GM23338 (cell line): ENCODE measurements around the gene FRMD4A. TPM values are rescaled to one million over a fixed set of nuclear protein-coding genes. Genes with fewer than 3 reads are reported as not detected.

Source experiments
- STAT1 ChIP-seq: IDR thresholded peaks from one replicate; pipeline ENCODE4 v1.6.1; 2016; ENCODE audit warnings: antibody characterized with exemption; ENCODE audit not compliant: unreplicated experiment
- ZNF114 ChIP-seq: fragments of 250-450 bp; sonication (Bioruptor Pico); IDR thresholded peaks from 2 replicates; pipeline ENCODE4 v1.5.0; 2020; ENCODE audit warnings: mild to moderate bottlenecking, moderate library complexity
- polyA plus RNA-seq: library from polyadenylated mRNA; unstranded; fragments of >200 nt; fragmentation: Nextera tagmentation; extraction: Ambion mirVana; gene quantifications from 2 replicates; pipeline ENCODE4 v1.2.1, GENCODE V29; 2016
- total RNA-seq: library from RNA; depleted of rRNA; stranded (reverse); fragments of >200 nt; shearing (Covaris generic); gene quantifications from 2 replicates; pipeline ENCODE4 v1.2.3, GENCODE V29; 2014
- TF ChIP-seq, protein P1 (sequence below): fragments of 250-450 bp; sonication (Bioruptor Pico); IDR thresholded peaks from 2 replicates; pipeline ENCODE4 v1.5.0; 2020; ENCODE audit warnings: mild to moderate bottlenecking, moderate library complexity
- TF ChIP-seq, protein P2 (sequence below): IDR thresholded peaks from one replicate; pipeline ENCODE4 v1.6.1; 2018; ENCODE audit warnings: antibody characterized with exemption; ENCODE audit not compliant: unreplicated experiment
- TF ChIP-seq, protein P3 (sequence below), 2 experiments: fragments of 200-600 bp in 1 of 2; sonication (generic) in 1 of 2; conservative IDR thresholded peaks; 2 replicates each; pipeline versions ENCODE4 v1.5.1 to v1.6.1; 2016 to 2017; ENCODE audit warnings: antibody characterized with exemption in 2 of 2, low read depth in 2 of 2, mild to moderate bottlenecking in 2 of 2, moderate library complexity in 1 of 2

FRMD4A gene
- total and polyA plus RNA-seq, 2 experiments from 2014 or later = 14.0 to 20.1 TPM

DNA sequence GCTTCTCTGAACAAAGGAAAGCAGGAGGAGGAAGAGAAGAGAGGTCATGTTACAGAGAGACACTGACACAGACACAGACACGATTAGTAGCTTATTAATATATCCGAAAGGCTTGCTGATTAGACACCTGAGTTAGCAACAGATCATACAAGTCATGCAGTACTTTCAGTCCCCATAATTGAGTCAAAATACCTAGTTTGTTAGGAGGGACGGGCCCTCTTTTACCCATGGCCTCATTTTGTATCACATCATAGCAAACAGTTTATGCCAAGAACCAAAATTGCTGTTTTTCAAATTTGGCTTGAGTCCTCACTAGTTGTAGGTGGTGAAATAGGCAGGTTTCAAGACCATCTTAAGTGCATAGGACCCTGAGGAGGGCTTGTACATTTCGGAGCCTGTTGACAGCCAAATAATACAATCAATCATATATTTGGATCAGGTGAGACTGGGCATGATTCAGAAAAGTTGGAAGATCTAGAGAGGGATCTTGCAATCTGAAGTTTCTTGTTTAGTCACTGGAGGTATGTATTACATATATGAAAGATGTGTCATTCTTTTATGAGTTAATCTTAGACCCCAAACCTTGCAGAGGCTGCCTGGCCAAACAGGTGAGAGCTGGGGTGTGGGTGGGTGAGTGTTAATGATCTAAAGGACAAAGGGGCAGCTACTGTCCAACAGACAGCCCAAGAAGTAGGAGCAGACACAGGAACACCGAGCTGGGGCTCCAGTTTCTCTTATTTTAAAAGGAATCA is 678.6 kb downstream of the FRMD4A start (continued):
- TF ChIP-seq, protein P1, sequence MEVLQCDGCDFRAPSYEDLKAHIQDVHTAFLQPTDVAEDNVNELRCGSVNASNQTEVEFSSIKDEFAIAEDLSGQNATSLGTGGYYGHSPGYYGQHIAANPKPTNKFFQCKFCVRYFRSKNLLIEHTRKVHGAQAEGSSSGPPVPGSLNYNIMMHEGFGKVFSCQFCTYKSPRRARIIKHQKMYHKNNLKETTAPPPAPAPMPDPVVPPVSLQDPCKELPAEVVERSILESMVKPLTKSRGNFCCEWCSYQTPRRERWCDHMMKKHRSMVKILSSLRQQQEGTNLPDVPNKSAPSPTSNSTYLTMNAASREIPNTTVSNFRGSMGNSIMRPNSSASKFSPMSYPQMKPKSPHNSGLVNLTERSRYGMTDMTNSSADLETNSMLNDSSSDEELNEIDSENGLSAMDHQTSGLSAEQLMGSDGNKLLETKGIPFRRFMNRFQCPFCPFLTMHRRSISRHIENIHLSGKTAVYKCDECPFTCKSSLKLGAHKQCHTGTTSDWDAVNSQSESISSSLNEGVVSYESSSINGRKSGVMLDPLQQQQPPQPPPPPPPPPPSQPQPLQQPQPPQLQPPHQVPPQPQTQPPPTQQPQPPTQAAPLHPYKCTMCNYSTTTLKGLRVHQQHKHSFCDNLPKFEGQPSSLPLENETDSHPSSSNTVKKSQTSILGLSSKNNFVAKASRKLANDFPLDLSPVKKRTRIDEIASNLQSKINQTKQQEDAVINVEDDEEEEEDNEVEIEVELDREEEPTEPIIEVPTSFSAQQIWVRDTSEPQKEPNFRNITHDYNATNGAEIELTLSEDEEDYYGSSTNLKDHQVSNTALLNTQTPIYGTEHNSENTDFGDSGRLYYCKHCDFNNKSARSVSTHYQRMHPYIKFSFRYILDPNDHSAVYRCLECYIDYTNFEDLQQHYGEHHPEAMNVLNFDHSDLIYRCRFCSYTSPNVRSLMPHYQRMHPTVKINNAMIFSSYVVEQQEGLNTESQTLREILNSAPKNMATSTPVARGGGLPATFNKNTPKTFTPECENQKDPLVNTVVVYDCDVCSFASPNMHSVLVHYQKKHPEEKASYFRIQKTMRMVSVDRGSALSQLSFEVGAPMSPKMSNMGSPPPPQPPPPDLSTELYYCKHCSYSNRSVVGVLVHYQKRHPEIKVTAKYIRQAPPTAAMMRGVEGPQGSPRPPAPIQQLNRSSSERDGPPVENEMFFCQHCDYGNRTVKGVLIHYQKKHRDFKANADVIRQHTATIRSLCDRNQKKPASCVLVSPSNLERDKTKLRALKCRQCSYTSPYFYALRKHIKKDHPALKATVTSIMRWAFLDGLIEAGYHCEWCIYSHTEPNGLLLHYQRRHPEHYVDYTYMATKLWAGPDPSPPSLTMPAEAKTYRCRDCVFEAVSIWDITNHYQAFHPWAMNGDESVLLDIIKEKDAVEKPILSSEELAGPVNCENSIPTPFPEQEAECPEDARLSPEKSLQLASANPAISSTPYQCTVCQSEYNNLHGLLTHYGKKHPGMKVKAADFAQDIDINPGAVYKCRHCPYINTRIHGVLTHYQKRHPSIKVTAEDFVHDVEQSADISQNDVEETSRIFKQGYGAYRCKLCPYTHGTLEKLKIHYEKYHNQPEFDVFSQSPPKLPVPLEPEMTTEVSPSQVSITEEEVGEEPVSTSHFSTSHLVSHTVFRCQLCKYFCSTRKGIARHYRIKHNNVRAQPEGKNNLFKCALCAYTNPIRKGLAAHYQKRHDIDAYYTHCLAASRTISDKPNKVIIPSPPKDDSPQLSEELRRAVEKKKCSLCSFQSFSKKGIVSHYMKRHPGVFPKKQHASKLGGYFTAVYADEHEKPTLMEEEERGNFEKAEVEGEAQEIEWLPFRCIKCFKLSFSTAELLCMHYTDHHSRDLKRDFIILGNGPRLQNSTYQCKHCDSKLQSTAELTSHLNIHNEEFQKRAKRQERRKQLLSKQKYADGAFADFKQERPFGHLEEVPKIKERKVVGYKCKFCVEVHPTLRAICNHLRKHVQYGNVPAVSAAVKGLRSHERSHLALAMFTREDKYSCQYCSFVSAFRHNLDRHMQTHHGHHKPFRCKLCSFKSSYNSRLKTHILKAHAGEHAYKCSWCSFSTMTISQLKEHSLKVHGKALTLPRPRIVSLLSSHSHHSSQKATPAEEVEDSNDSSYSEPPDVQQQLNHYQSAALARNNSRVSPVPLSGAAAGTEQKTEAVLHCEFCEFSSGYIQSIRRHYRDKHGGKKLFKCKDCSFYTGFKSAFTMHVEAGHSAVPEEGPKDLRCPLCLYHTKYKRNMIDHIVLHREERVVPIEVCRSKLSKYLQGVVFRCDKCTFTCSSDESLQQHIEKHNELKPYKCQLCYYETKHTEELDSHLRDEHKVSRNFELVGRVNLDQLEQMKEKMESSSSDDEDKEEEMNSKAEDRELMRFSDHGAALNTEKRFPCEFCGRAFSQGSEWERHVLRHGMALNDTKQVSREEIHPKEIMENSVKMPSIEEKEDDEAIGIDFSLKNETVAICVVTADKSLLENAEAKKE = no peak
- no peak for TF ChIP-seq ZNF114 (CRISPR knock-in tag)
- no peak for TF ChIP-seq STAT1
- TF ChIP-seq, protein P2, sequence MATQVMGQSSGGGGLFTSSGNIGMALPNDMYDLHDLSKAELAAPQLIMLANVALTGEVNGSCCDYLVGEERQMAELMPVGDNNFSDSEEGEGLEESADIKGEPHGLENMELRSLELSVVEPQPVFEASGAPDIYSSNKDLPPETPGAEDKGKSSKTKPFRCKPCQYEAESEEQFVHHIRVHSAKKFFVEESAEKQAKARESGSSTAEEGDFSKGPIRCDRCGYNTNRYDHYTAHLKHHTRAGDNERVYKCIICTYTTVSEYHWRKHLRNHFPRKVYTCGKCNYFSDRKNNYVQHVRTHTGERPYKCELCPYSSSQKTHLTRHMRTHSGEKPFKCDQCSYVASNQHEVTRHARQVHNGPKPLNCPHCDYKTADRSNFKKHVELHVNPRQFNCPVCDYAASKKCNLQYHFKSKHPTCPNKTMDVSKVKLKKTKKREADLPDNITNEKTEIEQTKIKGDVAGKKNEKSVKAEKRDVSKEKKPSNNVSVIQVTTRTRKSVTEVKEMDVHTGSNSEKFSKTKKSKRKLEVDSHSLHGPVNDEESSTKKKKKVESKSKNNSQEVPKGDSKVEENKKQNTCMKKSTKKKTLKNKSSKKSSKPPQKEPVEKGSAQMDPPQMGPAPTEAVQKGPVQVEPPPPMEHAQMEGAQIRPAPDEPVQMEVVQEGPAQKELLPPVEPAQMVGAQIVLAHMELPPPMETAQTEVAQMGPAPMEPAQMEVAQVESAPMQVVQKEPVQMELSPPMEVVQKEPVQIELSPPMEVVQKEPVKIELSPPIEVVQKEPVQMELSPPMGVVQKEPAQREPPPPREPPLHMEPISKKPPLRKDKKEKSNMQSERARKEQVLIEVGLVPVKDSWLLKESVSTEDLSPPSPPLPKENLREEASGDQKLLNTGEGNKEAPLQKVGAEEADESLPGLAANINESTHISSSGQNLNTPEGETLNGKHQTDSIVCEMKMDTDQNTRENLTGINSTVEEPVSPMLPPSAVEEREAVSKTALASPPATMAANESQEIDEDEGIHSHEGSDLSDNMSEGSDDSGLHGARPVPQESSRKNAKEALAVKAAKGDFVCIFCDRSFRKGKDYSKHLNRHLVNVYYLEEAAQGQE = no peak
- TF ChIP-seq, protein P3, sequence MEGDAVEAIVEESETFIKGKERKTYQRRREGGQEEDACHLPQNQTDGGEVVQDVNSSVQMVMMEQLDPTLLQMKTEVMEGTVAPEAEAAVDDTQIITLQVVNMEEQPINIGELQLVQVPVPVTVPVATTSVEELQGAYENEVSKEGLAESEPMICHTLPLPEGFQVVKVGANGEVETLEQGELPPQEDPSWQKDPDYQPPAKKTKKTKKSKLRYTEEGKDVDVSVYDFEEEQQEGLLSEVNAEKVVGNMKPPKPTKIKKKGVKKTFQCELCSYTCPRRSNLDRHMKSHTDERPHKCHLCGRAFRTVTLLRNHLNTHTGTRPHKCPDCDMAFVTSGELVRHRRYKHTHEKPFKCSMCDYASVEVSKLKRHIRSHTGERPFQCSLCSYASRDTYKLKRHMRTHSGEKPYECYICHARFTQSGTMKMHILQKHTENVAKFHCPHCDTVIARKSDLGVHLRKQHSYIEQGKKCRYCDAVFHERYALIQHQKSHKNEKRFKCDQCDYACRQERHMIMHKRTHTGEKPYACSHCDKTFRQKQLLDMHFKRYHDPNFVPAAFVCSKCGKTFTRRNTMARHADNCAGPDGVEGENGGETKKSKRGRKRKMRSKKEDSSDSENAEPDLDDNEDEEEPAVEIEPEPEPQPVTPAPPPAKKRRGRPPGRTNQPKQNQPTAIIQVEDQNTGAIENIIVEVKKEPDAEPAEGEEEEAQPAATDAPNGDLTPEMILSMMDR (conservative IDR thresholded peaks at IDR 0.05; ENCODE audit: low read depth in 2 of 2) = no peak
